ENCODE data around the gene FASLG.

Gene FASLG

DNA sequence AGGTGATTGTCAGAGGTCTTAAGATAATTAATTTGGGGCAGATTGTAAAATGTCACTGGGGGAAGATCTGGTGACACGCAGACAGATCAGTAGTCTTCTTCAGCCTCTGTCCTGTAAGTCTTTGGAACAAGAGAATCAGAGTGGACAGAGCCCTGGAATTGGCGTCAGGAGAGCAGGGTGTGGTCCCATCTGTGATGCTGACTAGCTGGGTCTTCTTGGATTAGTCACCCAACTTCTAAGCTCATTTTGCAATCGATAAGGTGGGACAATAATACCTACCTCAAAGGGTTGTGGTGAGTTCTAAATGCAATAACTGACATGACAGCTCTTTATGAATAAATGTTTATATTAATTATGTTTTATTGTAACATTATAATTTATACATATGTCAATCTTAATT lies 4.8 kb downstream of the FASLG start:
- no peak overlapping the region for H3K4me3 ChIP-seq (replicated peaks; ENCODE audit: insufficient read depth, low read length)
- no peak overlapping the region for H3K27ac ChIP-seq (replicated peaks)
- H3K27me3 ChIP-seq (ENCODE audit: insufficient read depth, poor library complexity, severe bottlenecking) = no peaks in the 10 kb centered on the region
- TF ChIP-seq, protein P1, sequence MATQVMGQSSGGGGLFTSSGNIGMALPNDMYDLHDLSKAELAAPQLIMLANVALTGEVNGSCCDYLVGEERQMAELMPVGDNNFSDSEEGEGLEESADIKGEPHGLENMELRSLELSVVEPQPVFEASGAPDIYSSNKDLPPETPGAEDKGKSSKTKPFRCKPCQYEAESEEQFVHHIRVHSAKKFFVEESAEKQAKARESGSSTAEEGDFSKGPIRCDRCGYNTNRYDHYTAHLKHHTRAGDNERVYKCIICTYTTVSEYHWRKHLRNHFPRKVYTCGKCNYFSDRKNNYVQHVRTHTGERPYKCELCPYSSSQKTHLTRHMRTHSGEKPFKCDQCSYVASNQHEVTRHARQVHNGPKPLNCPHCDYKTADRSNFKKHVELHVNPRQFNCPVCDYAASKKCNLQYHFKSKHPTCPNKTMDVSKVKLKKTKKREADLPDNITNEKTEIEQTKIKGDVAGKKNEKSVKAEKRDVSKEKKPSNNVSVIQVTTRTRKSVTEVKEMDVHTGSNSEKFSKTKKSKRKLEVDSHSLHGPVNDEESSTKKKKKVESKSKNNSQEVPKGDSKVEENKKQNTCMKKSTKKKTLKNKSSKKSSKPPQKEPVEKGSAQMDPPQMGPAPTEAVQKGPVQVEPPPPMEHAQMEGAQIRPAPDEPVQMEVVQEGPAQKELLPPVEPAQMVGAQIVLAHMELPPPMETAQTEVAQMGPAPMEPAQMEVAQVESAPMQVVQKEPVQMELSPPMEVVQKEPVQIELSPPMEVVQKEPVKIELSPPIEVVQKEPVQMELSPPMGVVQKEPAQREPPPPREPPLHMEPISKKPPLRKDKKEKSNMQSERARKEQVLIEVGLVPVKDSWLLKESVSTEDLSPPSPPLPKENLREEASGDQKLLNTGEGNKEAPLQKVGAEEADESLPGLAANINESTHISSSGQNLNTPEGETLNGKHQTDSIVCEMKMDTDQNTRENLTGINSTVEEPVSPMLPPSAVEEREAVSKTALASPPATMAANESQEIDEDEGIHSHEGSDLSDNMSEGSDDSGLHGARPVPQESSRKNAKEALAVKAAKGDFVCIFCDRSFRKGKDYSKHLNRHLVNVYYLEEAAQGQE (IDR thresholded peaks at IDR 0.05; ENCODE audit: insufficient replicate concordance, low read depth) = no peak
- no peak for TF ChIP-seq GABPA (IDR thresholded peaks at IDR 0.05; ENCODE audit: low read depth)
- TF ChIP-seq, protein P2, sequence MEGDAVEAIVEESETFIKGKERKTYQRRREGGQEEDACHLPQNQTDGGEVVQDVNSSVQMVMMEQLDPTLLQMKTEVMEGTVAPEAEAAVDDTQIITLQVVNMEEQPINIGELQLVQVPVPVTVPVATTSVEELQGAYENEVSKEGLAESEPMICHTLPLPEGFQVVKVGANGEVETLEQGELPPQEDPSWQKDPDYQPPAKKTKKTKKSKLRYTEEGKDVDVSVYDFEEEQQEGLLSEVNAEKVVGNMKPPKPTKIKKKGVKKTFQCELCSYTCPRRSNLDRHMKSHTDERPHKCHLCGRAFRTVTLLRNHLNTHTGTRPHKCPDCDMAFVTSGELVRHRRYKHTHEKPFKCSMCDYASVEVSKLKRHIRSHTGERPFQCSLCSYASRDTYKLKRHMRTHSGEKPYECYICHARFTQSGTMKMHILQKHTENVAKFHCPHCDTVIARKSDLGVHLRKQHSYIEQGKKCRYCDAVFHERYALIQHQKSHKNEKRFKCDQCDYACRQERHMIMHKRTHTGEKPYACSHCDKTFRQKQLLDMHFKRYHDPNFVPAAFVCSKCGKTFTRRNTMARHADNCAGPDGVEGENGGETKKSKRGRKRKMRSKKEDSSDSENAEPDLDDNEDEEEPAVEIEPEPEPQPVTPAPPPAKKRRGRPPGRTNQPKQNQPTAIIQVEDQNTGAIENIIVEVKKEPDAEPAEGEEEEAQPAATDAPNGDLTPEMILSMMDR (IDR thresholded peaks at IDR 0.05; ENCODE audit: insufficient read depth, low read length) = no peak
- no peak for TF ChIP-seq SPI1 (IDR thresholded peaks at IDR 0.05; ENCODE audit: borderline replicate concordance, low read depth)
- no peak for TF ChIP-seq POLR2AphosphoS5 (IDR thresholded peaks at IDR 0.05; ENCODE audit: low read depth)
- no peak for DNase-seq (ENCODE audit: low read depth in 1 of 2, low spot score in 1 of 2)

DNA sequence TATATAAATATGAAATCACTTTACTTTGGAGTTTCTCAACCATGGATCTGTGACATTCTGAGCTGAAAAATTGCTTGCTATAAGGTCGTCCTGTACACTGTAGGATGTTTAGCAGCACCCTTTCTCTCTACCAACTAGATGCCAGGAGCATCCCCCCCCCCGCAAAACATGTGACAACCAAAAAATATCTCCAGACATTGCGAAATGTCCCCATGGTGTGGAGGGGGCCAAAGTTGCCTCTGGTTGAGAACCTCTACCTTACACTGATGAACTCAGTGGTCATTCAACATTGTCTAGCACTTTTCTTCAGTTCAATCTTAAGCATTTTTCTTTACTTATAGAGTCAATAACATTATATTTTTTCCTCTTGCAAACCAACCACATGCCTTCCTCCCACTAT lies 9.2 kb downstream of the FASLG start:
- DNase-seq (ENCODE audit: low read depth in 1 of 2, low spot score in 1 of 2) = no peak
- no peaks in the 10 kb centered on the region for H3K27me3 ChIP-seq (ENCODE audit: insufficient read depth, poor library complexity, severe bottlenecking)
- no peak overlapping the region for H3K4me3 ChIP-seq (replicated peaks; ENCODE audit: insufficient read depth, low read length)
- no peak overlapping the region for H3K27ac ChIP-seq (replicated peaks)
- TF ChIP-seq, protein P1 (IDR thresholded peaks at IDR 0.05; ENCODE audit: insufficient replicate concordance, low read depth) = no peak
- TF ChIP-seq POLR2AphosphoS5 (IDR thresholded peaks at IDR 0.05; ENCODE audit: low read depth) = no peak

DNA sequence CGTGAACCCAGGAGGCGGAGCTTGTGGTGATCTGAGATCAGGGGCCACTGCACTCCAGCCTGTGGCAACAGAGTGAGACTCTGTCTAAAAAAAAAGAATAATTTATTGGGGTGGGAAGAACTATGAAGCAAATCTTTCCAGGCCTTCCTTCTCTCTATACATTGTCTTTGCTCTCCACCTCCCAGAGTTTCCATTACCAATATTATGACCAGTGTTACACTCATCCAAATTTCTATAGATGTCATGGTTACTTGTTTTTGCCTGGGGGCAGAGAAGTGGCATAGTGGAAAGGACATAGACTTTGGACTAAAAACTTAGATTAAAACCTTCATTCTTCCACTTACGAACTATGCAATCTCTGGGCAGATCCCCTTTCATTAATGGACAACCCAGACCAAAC lies 10.1 kb downstream of the FASLG start:
- H3K4me3 ChIP-seq (replicated peaks; ENCODE audit: insufficient read depth, low read length) = no peak overlapping the region
- H3K27me3 ChIP-seq (ENCODE audit: insufficient read depth, poor library complexity, severe bottlenecking) = no peaks in the 10 kb centered on the region
- DNase-seq (ENCODE audit: low read depth in 1 of 2, low spot score in 1 of 2) = no peak
- no peak overlapping the region for H3K27ac ChIP-seq (replicated peaks)
- TF ChIP-seq, protein P2 (IDR thresholded peaks at IDR 0.05; ENCODE audit: insufficient read depth, low read length) = no peak
- no peak for TF ChIP-seq POLR2AphosphoS5 (IDR thresholded peaks at IDR 0.05; ENCODE audit: low read depth)
- TF ChIP-seq, protein P1 (IDR thresholded peaks at IDR 0.05; ENCODE audit: insufficient replicate concordance, low read depth) = no peak
- no peak for TF ChIP-seq SPI1 (IDR thresholded peaks at IDR 0.05; ENCODE audit: borderline replicate concordance, low read depth)
- TF ChIP-seq GABPA (IDR thresholded peaks at IDR 0.05; ENCODE audit: low read depth) = no peak

DNA sequence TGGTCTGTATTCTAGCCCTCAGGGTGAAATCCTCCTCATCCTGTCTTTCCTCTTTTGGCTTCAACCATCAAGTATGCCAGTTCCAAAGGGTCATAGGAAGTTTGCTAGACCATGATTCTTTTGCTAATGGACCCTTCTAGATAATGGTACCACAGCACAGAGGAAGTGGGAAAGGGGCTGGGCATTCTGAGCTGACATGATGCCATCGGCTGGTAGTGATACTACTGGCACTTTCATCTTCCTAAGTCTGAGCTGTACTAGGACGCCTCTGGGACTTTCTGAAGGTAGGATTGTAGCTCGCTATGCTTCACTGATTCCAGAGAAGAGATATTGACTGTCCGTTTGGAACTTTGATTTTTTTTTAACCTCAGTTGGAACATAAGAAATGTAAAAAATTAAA lies 11.4 kb downstream of the FASLG start:
- DNase-seq (ENCODE audit: low read depth in 1 of 2, low spot score in 1 of 2) = no peak
- Histone ChIP-seq H3K4me3 (replicated peaks; ENCODE audit: insufficient read depth, low read length) (no peak overlapping the region), H3K27me3 (ENCODE audit: insufficient read depth, poor library complexity, severe bottlenecking) (no peaks in the 10 kb centered on the region), H3K27ac (replicated peaks) (no peak overlapping the region)
- TF ChIP-seq, protein P1 (IDR thresholded peaks at IDR 0.05; ENCODE audit: insufficient replicate concordance, low read depth) = no peak
- no peak for TF ChIP-seq GABPA (IDR thresholded peaks at IDR 0.05; ENCODE audit: low read depth)
- TF ChIP-seq, protein P2 (IDR thresholded peaks at IDR 0.05; ENCODE audit: insufficient read depth, low read length) = no peak
- TF ChIP-seq POLR2AphosphoS5 (IDR thresholded peaks at IDR 0.05; ENCODE audit: low read depth) = no peak
- TF ChIP-seq SPI1 (IDR thresholded peaks at IDR 0.05; ENCODE audit: borderline replicate concordance, low read depth) = no peak
